MCF 10A (cell line): ENCODE measurements around the gene BICC1. TPM values are rescaled to one million over a fixed set of nuclear protein-coding genes. Genes with fewer than 3 reads are reported as not detected.

ENCODE experiments used
- BruUV-seq: library from RNA; stranded (reverse); fragments of 400-500 nt; replicated peaks from 2 replicates; lab custom pipeline; 2021; lab: Mats Ljungman, UMichigan
- CTCF ChIA-PET: fragments of 300-600 bp; sonication (Branson Sonifier 250); formaldehyde crosslinking; extraction: SDS; loops from one replicate; lab custom pipeline; 2021; ENCODE audit warnings: antibody characterized with exemption, inconsistent platforms; lab: Yijun Ruan, JAX
- POLR2A ChIA-PET: fragments of 300-600, 350-650 bp; sonication (Branson Sonifier 250); formaldehyde crosslinking; extraction: SDS; loops from one replicate; lab custom pipeline; 2020; ENCODE audit warnings: antibody characterized with exemption, inconsistent platforms; lab: Yijun Ruan, JAX
- DNase-seq: peaks from one replicate; pipeline ENCODE4 v3.0.0-alpha.2; 2018; ENCODE audit not compliant: unreplicated experiment
- H3K27ac Mint-ChIP-seq: one replicate; pipeline ENCODE4 v1.8.0; 2022; ENCODE audit warnings: mild to moderate bottlenecking, low read depth, mixed read lengths; ENCODE audit not compliant: unreplicated experiment
- H3K27me3 Mint-ChIP-seq: one replicate; pipeline ENCODE4 v1.8.0; 2022; ENCODE audit warnings: mixed read lengths; ENCODE audit not compliant: insufficient read depth, unreplicated experiment
- H3K36me3 Mint-ChIP-seq: one replicate; pipeline ENCODE4 v1.8.0; 2022; ENCODE audit warnings: mild to moderate bottlenecking, moderate library complexity, mixed read lengths; ENCODE audit not compliant: insufficient read depth, unreplicated experiment
- H3K4me1 Mint-ChIP-seq: one replicate; pipeline ENCODE4 v1.8.0; 2022; ENCODE audit warnings: mixed read lengths; ENCODE audit not compliant: insufficient read depth, unreplicated experiment
- H3K4me3 Mint-ChIP-seq: one replicate; pipeline ENCODE4 v1.8.0; 2022; ENCODE audit warnings: mild to moderate bottlenecking, moderate library complexity, mixed read lengths; ENCODE audit not compliant: unreplicated experiment
- H3K9me3 Mint-ChIP-seq: one replicate; pipeline ENCODE4 v1.8.0; 2022; ENCODE audit warnings: mixed read lengths; ENCODE audit not compliant: unreplicated experiment
- intact Hi-C: fragments of 100-400 bp; cut with micrococcal nuclease; formaldehyde crosslinking; loops from 2 replicates; pipeline ENCODE4 v1.14.1; 2022
- total RNA-seq: library from RNA; stranded (reverse); gene quantifications from 2 replicates; pipeline ENCODE4 v1.2.3, GENCODE V29; 2022
- TF ChIP-seq, protein P1 (sequence below): fragments of 200-600 bp; IDR thresholded peaks from one replicate; pipeline ENCODE4 v1.8.0; 2022; ENCODE audit warnings: antibody characterized with exemption, mild to moderate bottlenecking; ENCODE audit not compliant: unreplicated experiment

The BICC1 gene
- total RNA-seq, 1 experiment from 2014 or later: 15.6 TPM

DNA sequence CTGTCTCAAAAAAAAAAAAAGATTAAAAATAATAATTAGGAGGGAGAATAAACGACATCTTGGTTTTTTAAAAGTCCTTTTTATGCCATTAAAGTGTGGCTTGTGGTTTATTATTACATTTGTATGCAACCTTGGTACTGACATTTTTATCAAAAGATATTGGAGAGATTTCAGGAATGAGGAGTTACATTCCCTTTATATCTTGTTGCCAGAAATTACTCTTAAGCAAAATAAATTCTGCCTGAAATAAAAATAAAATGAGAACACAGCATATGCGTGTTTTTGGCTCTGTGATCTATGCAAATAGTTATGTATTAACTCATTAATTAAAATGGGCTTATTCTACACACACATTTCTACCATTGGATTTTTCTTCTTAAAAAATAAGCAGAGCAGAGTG lies 202.4 kb downstream of the BICC1 start:
- H3K27me3 Mint-ChIP-seq: no peaks in the 10 kb centered on the region
- ChIA-PET POLR2A (no interaction called here), CTCF (interaction anchor here (1.3 kb wide), 1 partner anchor 8 kb away, joined by 5 read pairs; no protein-coding TSS in a partner anchor)
- no peak overlapping the region for H3K27ac Mint-ChIP-seq
- no peaks in the 10 kb centered on the region for H3K9me3 Mint-ChIP-seq
- no TSS peak for BruUV-seq
- peaks cover 6% of the 10 kb centered on the region for H3K36me3 Mint-ChIP-seq
- H3K4me3 Mint-ChIP-seq: no peak overlapping the region
- intact Hi-C loops: no loop called here
- peaks cover 3% of the 10 kb centered on the region for H3K4me1 Mint-ChIP-seq
- TF ChIP-seq, protein P1, sequence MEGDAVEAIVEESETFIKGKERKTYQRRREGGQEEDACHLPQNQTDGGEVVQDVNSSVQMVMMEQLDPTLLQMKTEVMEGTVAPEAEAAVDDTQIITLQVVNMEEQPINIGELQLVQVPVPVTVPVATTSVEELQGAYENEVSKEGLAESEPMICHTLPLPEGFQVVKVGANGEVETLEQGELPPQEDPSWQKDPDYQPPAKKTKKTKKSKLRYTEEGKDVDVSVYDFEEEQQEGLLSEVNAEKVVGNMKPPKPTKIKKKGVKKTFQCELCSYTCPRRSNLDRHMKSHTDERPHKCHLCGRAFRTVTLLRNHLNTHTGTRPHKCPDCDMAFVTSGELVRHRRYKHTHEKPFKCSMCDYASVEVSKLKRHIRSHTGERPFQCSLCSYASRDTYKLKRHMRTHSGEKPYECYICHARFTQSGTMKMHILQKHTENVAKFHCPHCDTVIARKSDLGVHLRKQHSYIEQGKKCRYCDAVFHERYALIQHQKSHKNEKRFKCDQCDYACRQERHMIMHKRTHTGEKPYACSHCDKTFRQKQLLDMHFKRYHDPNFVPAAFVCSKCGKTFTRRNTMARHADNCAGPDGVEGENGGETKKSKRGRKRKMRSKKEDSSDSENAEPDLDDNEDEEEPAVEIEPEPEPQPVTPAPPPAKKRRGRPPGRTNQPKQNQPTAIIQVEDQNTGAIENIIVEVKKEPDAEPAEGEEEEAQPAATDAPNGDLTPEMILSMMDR: no peak
- DNase-seq: no peak

DNA sequence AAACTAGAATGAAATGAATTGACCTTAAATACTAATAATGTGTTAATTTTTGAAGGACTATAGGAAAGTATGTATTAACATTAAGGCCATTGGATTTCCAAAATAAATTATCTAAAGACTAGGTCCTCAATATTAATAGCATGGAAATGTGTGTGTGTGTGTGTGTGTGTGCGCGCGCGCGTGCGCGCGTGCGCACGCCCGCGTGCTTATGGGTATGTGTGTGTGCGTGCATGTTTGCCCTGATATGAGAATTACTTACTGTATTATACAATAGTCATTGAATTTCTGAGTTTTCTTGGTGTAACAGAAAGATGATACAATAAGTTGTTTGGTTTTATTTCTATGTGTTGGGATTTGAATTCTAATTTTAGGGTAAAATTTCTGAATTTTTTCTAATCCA lies 205.9 kb downstream of the BICC1 start:
- Mint-ChIP-seq H3K36me3 (peaks cover 4% of the 10 kb centered on the region), H3K4me3 (no peak overlapping the region), H3K27me3 (no peaks in the 10 kb centered on the region), H3K27ac (no peak overlapping the region), H3K4me1 (peaks cover 7% of the 10 kb centered on the region), H3K9me3 (no peaks in the 10 kb centered on the region)
- intact Hi-C loops: no loop called here
- ChIA-PET CTCF (interaction anchor here (0.6 kb wide), 1 partner anchor 188 kb away, joined by 3 read pairs; no protein-coding TSS in a partner anchor), POLR2A (no interaction called here)
- no peak for DNase-seq
- TF ChIP-seq, protein P1: no peak
- no TSS peak for BruUV-seq

DNA sequence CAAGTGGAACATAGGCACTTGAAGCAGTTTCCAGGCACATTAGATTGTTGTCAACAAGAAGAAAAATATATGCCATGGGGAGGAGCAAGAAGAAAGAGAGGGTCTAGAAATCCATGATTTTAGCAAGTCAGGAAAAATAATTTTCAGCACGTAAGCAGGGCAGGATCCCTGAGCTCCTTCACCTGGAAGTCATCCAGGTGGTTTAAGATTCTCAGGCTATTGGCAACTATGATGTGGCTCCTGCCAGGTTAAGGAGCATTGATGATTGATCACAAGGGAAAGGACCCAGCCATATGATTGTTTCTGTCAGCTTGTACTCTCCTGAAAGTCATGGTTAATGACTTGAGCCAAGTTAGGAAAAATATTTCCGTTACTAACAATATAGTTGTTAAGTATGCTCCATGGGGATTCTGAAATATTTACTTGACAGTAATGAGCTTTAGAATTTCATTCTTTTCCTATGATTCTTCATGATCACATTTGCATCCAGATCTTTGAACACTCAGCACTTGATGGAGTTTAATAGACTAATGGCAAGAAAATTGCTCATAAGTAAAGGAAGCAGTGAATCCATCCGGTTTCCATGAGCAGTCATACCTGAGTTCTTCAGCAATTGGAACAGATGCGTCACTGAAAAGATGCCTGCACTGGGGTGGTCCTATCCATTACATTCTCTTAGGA lies 209.1 kb downstream of the BICC1 start:
- TF ChIP-seq, protein P1: no peak
- CTCF ChIA-PET: interaction anchor here (1.2 kb wide), 1 partner anchor 14 kb away, joined by 5 read pairs; no protein-coding TSS in a partner anchor
- H3K4me3 Mint-ChIP-seq: no peak overlapping the region
- peaks cover 15% of the 10 kb centered on the region for H3K4me1 Mint-ChIP-seq
- H3K27ac Mint-ChIP-seq: no peak overlapping the region
- intact Hi-C loops: no loop called here
- POLR2A ChIA-PET: no interaction called here
- no peaks in the 10 kb centered on the region for H3K27me3 Mint-ChIP-seq
- no peaks in the 10 kb centered on the region for H3K9me3 Mint-ChIP-seq
- no TSS peak for BruUV-seq
- no peak for DNase-seq
- no peaks in the 10 kb centered on the region for H3K36me3 Mint-ChIP-seq

DNA sequence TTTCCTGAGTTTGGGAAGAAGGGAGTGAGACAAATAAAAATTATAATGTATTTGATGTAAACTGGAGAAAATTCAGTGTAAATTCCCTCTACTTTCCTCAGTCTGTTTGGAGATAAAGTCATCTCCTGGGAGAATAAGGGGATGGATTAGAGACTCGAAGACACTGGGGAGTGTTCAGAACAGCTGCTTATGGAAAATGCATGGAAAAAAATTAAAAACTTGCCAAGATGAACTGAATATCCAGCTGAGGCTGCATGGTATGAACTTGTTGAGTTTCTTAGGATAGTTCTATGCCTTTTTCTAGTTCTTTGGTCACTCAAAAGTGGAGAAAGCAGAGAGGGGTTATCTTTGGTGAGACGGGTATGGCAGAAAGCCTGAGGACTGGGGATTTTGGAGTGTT lies 210.5 kb downstream of the BICC1 start:
- intact Hi-C loops: no loop called here
- Mint-ChIP-seq H3K9me3 (no peaks in the 10 kb centered on the region), H3K4me1 (peaks cover 15% of the 10 kb centered on the region), H3K27ac (peak overlapping the region; percentile 44), H3K36me3 (peaks cover 6% of the 10 kb centered on the region), H3K27me3 (no peaks in the 10 kb centered on the region), H3K4me3 (no peak overlapping the region)
- no TSS peak for BruUV-seq
- ChIA-PET POLR2A (interaction anchor here (0.9 to 1.7 kb wide), 4 partner anchors 19 to 57 kb away, joined by 3 to 6 read pairs (median 4); no protein-coding TSS in a partner anchor), CTCF (interaction anchor here (0.6 to 1.2 kb wide), 5 partner anchors 9 to 33 kb away, joined by 3 to 5 read pairs (median 3); no protein-coding TSS in a partner anchor)
- TF ChIP-seq, protein P1: no peak
- no peak for DNase-seq
